SU-DHL-6 (cell line): ENCODE results near the gene ATP4A.

ENCODE experiments used
- EZH2phosphoT487 ChIP-seq: fragments of 200-600 bp; sonication (generic), shearing (Covaris generic); conservative IDR thresholded peaks from 2 replicates; pipeline ENCODE4 v1.6.1; 2018; ENCODE audit warnings: mild to moderate bottlenecking, antibody characterized with exemption, low read length, moderate library complexity, mixed read lengths
- TF ChIP-seq, protein P1 (sequence below): fragments of 200-600 bp; sonication (generic); IDR thresholded peaks from one replicate; pipeline ENCODE4 v1.5.1; 2017; ENCODE audit warnings: antibody characterized with exemption, mild to moderate bottlenecking, low read length, moderate library complexity; ENCODE audit not compliant: insufficient read depth, poor library complexity, severe bottlenecking

DNA sequence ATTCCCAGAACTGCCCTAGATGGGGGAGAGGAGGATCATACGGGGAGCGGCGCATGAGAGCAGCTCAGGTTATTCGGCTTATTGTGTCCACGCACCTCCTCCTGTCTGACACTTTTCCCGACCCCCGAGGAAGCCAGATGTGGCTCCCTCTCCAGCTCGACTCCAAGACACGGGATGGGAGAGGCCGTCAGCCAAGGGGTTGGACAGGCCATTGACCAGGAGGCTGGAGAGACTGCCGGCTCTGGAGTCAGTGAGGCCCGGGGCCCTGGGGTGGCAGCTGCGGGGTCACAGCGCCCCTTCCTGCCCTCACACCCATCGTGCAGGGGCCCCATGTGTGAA, 52.9 kb downstream of the ATP4A start:
- TF ChIP-seq EZH2phosphoT487, result no peak
- TF ChIP-seq, protein P1, sequence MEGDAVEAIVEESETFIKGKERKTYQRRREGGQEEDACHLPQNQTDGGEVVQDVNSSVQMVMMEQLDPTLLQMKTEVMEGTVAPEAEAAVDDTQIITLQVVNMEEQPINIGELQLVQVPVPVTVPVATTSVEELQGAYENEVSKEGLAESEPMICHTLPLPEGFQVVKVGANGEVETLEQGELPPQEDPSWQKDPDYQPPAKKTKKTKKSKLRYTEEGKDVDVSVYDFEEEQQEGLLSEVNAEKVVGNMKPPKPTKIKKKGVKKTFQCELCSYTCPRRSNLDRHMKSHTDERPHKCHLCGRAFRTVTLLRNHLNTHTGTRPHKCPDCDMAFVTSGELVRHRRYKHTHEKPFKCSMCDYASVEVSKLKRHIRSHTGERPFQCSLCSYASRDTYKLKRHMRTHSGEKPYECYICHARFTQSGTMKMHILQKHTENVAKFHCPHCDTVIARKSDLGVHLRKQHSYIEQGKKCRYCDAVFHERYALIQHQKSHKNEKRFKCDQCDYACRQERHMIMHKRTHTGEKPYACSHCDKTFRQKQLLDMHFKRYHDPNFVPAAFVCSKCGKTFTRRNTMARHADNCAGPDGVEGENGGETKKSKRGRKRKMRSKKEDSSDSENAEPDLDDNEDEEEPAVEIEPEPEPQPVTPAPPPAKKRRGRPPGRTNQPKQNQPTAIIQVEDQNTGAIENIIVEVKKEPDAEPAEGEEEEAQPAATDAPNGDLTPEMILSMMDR, result no peak
